MV-4-11 (cell line): ENCODE results near the gene SPCS2.
"Not testable (repeated sequence)": the region's sequence is repeated elsewhere in the genome, so short reads cannot be mapped to it uniquely, and the experiment has no call there.

Experiments used
- DNase-seq: peaks from one replicate; lab custom pipeline; 2025; lab: John Stamatoyannopoulos, UW

Gene SPCS2

DNA sequence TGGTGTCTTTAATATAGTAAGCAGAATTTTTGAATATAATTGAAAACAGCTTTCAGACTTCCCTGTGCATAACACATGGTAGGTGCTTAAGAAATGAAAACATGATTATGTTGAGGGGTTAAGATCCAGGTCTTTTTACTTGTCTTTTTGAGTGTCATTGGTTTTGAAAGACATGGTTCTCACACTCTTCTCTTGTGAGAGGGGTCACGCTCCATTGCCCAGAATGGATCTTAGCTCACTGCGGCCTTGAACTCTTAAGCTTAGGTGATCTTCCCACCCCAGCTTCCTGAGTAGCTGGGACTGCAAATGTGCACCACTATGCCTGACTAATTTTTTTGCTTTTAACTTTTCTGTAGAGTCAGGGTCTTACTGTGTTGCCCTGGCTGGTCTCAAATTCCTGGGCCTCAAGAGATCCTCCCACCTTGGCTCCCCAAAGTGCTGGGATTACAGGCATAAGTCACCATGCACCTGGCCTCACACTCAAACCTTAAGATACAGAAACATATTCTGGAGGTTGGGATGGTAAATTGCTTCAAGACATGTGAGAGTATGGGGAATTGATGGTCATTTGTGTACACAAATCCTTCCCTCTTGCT is 1.4 kb downstream of the SPCS2 start:
- no peak for DNase-seq

DNA sequence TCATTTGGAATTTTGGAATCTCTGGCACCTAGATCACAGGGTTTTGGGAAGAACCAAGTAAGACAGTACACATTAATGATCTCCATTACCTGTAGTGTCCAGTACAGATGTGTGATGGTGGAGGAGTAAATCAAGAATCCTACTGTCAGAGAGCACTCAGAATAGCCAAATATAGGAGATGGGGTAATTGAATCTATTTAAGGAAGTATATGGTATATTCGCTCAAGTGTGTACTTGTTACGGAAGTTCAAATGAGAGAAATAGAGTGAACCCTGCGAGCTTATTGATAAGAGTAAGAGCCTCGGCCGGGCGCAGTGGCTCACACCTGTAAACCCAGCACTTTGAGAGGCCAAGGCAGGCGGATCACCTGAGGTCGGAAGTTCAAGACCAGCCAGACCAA is 2.2 kb downstream of the SPCS2 start:
- DNase-seq, result no peak

DNA sequence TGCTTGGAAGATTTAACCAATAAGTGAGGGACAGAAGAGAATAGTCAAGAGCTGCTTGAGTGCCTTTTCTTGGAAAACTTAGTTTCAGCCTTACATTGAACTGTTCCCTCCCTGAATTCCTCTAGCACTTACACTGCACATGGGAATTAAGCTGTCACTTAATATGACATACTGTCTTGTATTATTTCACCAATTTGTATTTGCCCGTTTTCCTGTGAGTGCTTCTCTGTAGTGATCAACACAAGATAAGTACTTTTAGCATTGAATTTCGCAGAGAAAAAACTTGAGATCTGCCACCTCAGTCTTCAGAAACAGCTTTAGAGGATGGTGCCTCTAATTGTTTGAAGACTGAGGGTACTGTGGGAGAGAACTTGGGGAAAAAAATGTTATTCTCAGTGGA is 3.7 kb downstream of the SPCS2 start:
- no peak for DNase-seq

DNA sequence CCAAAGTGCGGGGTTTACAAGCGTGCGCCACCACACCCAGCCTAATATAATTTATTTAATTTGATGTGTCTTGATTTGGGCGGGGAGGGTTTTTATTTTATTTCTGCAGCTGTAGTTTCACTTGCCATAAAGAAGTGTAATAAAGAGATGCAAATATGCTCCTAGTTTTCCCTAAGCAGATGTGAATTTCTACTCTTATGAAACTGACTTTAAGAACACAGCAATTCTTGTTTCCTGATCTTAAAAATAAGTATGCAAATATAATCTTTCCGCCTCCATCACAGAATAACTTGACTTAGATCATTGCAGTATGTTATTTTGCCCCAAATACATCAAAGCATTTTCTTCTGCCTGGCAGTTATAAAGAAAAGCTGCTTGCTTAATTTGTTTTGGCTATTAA is 4.4 kb downstream of the SPCS2 start:
- DNase-seq, result no peak

DNA sequence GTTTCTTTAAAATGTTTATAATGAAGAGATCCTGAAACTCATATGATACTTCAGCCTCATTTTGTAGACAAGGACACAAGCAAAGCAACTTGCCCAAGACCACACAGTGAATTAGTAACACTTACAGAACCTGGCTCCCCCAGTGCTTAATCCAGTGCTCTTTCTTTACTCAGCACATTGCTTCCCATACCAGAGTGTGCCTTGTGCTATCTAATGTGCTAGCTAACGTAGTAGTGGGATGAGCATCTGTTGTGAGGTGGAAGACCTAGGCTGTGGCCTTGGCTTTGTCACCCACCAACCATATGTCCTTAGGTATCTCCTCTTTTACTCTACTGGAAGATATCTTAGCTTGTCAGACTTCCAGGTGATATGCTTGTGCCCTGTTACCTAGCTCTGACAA is 5.1 kb downstream of the SPCS2 start:
- DNase-seq, result no peak

DNA sequence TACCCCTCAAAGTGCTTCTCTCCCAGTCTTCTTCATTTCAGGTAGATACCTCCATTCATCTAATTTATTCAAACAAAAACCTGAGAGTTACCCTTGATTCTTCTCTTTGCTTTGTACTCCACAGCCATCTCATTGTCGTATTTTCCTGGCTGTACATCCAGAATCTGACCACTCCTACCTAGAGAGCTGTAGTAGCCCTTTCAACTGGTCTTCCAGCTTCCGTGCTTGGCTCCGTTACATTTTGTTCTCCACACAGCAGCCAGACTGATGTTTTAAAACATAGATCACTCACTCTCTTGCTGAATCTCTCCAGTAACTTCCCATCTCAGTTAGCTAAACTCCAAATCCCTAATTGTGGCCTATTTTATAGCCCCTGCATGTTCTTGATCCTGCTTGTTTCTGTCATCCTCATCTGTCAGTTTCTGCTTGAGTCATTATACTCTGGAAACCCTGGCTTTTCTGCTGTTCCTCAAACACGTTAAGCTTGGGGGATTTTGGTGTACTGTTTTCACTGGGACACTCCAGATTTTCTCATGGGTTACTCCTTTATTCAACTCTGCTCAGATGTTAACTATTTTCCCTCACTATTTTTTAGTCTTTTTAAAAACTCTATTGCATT is 7.4 kb downstream of the SPCS2 start:
- no peak for DNase-seq

DNA sequence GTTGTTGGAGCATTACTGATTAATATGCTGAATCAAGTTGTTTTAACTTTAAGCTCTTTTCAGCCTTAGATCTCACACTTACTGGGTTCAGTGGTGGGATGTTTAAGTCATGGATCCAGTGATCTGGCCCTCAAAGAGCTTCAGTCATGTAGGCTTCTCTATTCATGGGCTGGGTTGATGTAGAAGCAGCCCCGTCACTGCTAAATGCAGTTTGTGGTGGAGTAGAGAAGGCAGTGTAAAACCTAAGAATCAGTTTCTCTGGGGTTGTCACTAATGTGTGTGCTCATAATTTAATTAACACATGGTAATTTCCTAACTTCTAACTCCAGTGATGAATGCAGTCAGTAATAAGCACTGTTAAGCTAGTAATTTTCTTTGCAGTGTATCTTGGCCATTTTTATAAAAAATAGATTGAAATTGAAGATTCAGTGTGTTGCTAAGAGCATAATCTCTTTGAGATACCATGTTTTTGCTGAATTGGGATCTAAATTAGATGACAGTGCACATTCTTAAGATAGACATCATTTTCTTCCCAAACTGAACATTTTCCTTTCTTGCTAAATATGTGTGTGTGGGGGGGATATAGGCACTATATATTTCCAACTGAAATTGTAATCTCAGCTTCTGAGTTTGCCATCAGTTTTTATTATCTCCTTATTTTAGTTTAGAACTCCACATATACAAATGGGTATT is 9.0 kb downstream of the SPCS2 start:
- no peak for DNase-seq

DNA sequence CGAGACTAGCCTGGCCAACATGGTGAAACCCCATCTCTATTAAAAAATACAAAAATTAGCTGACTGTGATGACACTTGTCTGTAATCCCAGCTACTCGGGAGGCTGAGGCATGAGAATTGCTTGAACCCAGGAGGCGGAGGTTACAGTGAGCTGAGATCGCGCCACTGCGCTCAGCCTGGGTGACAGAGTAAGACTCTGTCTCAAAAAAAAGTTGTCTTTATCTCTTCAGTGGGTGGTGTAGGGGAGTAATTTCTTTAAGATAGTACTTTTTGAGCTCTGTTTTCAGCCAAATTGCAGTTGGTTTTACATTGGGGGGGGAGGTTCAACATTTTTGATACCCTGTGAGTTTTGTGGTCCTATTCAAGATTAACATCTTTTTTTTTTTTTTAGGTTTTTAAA is 11.1 kb downstream of the SPCS2 start:
- DNase-seq, result not testable (repeated sequence)

DNA sequence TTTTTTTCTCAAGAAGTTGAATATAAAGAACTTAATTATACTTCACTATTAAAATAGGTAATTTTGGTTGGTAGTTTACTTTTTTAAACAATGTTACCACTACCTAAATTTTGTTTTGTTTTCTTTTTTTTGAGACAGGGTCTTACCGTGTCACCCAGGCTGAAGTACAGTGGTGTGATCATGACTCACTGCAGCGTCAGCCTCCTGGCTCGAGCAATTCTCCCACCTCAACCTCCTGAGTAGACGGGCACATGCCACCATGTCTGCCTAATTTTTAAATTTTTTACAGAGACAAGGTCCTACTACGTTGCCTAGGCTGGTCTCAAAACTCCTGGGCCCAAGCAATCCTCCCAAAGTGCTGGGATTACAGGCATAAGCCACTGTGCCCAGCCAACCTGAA is 17.6 kb downstream of the SPCS2 start:
- no peak for DNase-seq

DNA sequence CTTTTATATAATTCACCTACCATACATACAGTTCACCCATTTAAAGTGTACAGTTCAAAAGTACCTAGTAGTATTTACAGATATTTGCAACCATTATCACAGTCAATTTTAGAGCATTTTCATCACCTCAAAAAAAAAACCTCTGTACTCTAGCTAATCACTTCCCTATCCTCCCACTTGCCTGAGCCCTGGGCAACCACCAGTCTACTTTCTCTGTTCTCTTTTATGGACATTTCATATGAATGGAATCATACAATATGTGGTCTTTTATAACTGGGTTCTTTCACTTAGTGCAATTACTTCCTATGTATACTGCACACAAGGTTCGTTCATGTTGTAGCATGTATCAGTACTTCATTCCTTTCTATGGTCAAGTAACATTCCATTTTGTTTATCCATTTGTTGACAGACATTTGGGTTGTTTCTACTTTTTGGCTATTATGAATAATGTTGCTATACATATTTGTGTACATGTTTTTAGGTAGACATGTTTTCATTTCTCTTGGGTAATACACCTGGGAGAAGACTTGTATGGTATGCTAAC is 21.9 kb downstream of the SPCS2 start:
- DNase-seq, result peak; percentile 33

DNA sequence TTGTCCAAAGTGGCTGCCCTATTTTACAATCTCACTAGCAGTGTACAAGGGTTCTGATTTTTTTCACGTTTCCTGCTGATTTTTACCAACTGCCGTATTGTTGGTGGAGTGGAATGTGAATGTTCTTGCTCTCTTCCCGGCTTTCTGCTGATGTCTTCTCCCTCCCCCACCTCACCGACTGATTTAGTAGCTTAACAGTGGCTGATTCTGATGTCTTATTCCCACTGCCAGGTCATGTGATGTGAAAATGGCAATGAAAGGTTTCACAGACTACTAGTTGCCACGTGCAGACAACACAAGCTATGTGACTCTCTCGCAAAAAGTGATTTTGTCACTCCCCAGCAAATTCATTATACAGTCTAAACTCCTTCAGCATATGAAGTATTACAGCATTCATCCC is 22.4 kb downstream of the SPCS2 start:
- no peak for DNase-seq

DNA sequence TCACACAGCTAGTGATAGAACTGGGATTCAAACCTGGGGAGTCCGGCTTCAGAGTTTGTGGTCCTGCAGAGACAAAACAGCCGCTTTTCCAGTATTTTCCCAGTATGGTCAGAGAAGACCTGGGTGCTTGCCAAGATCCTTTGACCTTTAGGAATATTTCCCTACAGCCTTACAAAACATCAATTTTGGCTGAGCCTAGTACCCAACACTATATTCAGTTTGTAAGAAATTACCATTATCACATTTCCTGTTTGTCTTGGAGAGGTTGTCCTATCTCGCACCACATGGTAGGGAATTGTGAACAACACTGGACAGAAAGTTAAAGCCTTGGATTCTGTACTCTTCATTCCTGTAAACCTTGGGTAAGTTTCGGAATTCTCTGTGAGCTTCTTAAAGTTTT is 29.0 kb downstream of the SPCS2 start:
- no peak for DNase-seq

DNA sequence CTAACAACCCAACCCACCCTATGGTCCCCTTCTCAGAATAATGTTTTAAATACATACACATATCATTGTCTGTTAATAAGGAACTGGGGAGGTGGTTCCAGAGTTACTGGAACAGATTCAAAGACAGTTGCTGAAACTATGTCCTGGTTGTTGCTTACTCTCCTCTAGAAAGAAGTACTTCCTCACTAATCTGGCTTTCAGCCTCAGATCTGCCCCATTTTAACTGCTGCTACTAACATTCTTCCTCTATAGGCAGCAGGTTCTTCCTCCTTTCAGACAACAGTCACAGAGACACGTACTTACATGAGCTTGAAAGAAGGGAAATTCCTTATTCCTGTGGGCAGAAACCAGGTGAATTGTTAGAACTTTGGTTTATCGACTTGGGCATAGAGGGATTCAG is 31.6 kb downstream of the SPCS2 start:
- peak; percentile 66 for DNase-seq

DNA sequence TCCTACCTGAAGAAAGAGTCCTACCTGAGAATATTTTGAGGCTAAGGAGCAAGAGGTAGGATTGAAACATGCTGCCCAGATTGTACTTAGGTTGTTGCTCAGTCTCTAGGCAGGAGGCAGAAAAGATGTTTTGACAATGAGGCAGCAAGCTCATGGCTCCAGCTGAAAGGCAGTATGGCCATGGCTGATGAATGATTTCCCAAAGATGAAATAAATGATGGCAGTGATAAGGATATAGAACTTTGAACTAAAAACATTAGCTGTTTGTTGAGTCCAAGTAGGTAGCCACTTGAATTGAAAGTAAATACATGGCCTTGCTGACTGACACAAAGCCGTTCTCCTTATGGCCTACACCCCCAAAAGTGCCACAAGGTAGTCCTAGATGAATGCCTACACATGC is 32.8 kb downstream of the SPCS2 start:
- DNase-seq, result no peak

DNA sequence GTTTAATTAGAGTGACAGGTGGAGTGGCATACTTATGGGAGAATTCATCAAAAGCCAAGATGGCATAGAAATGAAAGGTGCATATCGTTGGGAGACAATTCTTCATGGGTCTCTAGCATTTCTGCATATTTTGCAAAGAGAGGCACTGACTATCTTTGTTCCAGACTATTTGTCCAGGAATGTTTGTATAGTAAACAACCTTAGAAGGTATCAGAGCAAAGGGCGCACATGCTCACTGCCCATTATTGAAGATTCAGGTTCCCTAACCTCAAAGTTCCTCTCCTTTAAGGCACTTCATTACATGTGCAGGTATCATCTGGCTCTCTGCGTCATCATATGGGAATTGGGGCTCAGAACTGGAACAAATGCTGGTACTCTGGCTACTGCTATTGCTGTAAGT is 35.0 kb downstream of the SPCS2 start:
- no peak for DNase-seq

DNA sequence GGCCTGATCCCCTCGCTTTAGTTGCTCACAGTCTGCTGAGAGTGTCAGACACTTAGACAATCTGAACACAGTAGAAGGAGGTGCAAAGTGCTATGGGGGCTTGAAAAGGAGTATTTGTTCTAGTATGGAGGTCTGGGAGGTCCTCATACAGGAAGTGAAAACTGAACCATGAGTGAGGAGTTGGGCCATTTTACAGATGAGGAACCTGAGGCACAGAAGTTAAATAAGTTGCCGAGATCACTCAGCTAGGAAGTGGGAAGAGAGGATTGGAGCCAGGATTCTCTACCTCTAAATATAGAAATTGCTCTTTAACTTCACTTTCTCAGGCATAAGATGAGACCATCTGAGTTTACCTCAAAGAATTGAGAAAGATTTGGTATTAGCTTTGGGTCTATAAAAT is 35.7 kb downstream of the SPCS2 start:
- DNase-seq, result peak; percentile 11

DNA sequence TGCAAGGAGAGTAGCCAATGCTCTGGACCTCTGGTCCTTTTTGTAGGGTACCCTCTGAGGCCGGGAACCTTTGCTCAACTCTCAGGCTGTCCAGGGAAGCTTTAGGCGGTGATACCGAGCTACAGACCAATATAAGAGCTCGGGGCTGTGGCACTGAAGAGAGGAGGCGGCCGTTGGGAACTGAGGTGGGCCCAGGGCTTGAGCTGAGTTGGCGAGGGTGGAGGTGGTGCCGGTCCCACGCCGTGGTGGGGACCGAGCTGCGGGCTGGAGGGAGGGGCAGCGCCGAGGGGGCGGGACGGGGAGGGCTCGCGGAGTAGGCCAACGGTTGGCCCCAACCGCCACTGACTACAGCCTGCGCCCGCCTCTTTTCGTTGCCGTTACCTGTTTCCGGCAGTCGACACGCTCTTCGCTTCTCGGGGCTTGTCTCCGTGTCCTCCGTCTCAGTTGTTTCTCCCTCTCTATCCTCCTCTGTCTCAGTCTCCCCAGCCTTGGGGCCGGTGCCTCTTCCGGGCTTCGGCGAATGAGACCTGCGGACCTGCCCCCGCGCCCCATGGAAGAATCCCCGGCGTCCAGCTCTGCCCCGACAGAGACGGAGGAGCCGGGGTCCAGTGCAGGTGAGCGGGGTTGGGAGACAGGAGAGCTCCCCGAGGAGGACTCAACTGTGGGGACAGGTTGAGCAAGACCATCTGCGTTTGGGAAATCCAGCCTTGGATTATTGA is 39.6 kb downstream of the SPCS2 start, which contains the start of gene NEU3:
TSS of gene NEU3 (plus strand) at position 393 of the 719 bp plus-strand sequence. CDS start at position 521, 128 bp downstream.
- peak; percentile 54 for DNase-seq

DNA sequence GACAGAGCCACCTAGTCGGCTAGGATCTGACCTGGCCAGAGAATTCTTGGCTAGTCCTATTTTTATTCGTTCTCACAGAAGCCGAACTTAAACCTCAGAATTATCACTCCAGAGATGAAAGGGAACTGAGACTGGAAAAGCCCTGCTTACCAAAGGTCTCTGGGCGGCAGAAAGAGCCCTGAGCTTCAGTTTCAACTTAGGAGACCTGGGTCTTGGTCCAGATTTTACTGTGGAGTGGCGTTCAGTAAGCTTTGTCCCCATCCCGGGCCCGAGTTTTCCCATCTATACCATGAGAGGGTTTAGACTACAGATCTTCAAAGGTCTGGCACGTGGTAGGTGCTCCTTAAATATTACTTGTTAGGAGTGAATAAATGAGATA is 40.2 kb downstream of the SPCS2 start:
- peak; percentile 23 for DNase-seq

DNA sequence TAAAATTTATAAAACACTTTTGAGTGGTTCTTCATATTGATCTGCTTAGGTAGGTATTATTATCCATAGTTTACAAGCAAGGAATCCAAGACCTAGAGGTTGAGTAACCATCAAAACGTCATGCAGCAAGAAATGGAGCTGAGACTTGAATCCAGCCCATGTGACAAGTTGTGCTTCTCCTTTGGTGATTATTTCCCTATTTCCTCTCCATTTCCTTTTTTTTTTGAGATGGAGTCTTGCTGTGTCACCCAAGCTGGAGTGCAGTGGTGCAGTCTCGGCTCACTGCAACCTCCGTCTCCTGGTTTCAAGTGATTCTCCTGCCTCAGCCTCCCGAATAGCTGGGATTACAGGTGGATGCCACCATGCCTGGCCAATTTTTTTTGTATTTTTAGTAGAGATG is 41.1 kb downstream of the SPCS2 start:
- DNase-seq, result peak; percentile 61

DNA sequence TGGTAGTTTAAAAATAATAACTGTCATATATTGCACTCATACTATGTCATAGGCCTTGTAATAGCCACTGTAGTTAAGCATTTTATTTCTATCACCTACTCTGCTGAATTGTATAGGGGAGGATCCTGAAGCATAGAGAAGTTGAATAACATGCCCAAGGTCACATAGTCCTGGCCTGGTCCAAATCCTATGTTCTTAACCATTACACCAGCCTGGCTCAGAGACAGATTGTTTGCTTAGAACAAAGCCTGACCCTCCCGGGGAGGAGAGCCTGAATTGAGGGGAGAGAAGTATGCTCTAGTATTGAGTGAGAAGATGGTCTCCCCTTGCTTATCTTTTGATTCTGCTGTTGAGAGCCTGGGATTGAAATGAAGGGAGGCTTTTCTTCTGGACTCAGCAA is 41.9 kb downstream of the SPCS2 start:
- DNase-seq, result no peak

DNA sequence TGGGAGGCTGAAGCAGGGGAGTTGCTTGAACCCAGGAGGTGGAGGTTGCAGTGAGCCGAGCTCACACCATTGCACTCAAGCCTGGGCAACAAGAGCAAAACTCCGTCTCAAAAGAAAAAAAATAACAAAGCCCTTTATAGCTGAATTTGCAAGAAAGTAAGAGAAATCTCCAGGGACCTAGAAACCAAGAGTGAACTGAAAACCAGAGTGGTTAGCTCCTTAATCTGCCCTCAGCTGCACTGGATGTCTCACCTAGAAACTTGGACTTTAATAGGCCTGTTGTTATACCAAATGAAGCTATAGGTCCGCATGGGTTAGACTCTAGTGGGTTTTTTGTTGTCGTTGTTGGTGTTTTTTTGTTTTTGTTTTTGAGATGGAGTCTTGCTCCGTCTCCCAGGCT is 43.8 kb downstream of the SPCS2 start:
- DNase-seq, result no peak

DNA sequence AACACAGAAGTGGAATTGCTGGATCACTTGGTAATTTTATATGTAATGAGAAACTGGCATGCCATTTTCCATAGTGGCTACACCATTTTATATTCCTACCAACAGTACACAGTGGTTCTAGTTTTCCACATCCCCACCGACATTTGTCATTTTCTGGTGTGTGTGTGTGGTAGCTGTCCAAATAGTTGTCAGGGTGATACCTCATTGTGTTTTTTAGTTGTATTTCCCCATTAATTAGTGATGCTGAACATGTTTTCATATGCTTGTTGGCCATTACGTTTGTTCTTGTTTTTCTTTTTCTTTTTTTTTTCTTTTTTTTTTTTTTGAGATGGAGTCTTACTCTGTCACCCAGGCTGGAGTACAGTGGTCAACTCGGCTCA is 51.9 kb downstream of the SPCS2 start:
- no peak for DNase-seq

DNA sequence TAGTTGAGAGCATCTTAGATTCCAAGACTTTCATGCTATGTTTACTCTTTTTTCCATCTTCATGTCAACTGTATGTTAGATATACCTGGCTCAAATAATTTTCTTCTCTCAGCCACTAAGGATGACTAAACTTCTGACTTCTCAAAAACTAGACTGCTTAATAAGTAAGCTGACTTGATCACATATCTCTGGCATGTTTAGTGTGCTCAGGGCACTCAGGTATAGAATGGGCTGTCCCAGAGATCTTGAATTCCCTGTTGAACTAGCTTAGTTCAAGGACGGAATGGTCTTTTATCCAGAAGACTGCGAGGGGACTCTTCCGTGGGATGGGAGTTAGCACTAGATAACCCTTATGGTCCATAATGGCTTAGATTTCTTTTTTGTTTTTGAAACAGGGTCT is 52.6 kb downstream of the SPCS2 start:
- DNase-seq, result no peak
